Stimulated activated CD4-positive, alpha-beta T cell treated with anti-CD3 and anti-CD28 coated beads, Interleukin-12 subunit alpha, Interleukin-12 subunit beta, amount 100 ng/mL, for 24 hours (primary cell): ENCODE data around the gene TTBK1.

Experiments
- DNase-seq, 2 experiments: peaks; one replicate each; pipeline ENCODE4 v3.0.0-alpha.2; 2020; ENCODE audit warnings: low read depth in 2 of 2

The TTBK1 gene

DNA sequence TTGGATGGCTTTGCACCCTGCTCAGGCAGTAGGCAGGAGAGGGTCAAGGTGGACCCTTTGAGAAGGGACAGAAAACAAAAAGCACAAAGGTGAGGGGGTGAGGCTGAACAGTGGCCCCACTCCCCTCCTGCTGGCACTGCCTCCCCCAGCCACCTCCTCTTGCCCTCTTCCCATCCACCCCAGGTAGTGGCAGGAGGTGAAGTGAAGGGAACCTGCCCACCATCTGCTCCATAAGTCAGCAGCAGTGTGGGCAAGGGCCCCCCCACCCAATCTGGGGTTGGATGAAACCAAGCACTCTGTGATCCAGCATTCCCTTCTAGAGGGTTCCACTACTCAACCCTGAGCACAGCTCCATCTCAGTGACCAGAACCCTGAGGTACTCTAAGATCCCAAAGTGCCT lies 28.7 kb downstream of the TTBK1 start:
- no peak for DNase-seq

GRCh38 chr6:43273707-43274106 lies 30.4 kb downstream of the TTBK1 start:
- no peak for DNase-seq

DNA sequence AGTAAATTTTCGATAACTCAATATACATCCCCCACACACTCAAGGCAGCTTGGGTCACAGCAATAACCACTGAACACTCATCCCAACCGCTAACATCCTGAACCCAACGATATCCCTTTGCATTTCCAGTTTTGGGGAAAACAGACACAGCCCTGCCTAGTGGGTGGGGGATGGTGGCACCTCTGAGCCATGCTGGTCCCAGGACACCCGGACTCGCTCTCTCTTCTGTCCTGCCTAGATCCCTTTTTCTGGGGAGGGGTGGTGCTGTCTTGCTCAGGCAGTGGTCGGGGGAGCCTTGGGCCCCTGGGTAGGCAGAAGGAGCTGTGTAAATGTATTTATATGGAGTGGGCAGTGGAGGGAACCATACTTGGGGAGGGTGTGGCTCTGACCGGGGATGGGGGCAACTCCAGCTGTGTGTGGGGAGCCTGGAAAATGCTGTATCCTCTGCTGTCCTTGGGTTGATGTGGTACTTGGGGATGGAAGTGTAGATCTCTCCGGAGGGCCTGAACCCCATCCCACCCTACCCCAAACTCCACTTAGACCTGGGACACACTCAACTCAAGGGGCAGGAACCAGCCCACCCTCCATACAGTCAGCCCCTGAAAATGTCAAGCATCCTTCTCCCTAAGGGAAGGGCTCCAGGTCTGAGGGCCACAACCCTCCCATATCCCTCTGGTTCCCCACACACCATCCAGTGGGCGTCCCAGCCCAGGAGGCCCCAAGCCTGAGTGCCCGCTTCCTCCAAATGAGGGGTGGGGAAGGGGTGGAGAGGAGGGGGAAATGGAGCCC lies 31.0 kb downstream of the TTBK1 start:
- no peak for DNase-seq

DNA sequence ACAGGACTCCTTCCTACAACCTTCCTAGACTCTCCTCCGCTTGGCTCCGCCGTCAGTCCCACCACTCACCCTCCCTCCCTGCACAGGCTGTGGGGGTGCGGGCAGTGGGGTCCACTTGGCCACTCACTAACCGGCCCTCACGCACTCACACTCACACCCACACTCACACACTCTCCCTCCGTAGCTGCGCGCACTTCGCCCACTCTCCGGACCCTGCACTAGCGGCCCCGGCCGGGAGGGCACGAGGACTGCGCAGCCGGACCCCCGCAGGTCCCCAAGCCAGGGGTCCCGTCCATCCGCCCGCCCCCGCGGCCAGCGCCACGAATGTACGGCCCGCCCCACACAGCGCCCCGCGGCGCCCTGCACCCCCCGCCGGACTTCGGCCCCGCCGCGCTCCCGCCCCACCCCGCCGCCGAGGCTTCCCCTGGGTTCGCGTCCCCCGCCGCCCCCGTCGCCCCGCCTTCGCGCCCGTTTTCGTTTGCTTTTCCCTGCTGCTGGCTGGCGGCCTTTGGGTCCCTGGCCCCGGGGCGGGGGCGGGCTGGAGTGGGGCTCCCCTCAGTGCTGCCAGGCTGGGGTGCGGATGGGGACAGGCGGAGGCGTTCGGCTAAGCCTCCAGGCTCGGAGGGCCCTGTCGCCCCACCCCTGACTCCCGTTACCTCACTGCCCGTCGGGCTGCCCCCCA lies 31.8 kb downstream of the TTBK1 start:
- DNase-seq = peak in 1 of 2 experiments; percentile 25

- DNase-seq = peak in 1 of 2 experiments; percentile 12
Measured at GRCh38 chr6:43275801-43276576, 32.7 kb downstream of the TTBK1 start.

DNA sequence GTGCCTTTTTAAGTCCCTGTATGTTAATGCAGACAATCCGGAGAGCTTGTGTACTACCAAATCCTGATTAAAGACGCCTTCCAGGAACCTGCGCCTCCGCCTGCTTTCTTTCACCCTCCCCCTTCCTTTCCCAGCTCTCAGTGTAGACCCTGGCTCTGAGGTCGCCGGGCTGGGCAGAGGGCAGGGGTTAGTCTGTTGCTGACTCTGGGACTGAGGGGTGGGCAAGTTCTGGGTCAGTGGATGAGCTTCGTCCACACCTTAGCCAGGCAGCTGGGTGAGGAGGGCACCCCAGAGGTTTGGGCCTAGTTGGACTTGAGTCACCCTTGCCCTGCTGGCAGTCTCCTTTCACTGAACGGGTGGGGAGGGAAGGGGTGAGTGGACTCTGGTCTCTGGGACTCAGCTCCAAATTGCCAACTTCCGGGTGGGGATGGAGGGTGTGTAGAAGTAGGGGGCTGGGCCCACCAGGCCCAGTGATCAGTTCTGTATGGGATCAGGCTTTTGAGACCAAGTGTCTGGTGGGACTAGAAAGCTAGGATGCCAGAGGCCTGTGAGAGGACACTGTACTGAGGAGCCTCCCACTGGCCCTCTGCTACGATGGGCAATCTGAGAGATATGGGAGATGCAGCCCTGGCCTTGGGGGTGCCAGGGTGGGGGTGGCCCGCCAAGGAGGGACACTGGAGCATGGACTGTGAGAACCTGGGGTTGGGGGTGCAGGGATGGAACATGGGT lies 33.5 kb downstream of the TTBK1 start:
- DNase-seq = no peak

GRCh38 chr6:43277306-43277642 lies 34.0 kb downstream of the TTBK1 start:
- no peak for DNase-seq

DNA sequence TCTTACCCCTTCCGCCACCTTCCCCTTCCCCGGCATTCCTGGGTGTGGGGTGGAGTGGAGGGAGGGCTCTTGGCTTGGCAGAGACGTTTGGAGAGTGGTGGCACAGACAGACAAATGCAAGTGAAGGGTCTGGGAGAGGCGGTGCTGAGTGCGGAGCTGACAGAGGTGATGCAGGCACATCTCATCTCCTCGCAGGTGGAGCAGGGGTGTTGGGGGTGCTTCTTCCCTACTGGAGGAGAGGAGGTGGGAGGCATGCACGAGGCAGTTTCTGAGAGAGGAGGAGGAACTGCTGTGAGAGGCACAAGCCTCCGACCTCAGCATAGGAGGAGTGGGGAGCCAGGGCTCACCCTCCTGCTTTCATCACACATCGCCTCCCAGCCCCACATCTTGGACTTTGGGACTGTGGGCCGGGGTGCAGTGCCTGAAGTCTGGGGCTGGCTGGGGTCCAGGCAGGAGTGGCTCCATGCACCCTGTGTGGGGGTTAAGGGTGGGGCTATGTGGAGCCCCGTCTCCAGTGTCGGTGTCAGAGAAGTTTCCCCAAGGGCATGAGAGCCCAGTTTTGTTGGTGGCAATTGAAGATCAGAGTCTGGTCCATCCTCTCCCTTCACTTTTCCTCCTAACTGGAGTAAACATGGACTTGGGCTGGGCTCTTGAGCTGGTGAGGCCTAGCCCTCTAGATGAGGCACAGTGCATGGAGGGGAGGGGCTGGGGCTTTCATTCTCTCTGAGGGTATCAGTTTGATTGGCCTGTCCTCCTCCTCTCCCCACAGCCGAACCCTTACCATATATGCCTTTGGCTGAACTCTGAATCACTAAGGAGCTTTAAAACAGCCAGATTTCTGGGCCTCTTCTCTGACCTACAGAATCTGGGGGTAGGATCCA lies 34.6 kb downstream of the TTBK1 start:
- DNase-seq = no peak

DNA sequence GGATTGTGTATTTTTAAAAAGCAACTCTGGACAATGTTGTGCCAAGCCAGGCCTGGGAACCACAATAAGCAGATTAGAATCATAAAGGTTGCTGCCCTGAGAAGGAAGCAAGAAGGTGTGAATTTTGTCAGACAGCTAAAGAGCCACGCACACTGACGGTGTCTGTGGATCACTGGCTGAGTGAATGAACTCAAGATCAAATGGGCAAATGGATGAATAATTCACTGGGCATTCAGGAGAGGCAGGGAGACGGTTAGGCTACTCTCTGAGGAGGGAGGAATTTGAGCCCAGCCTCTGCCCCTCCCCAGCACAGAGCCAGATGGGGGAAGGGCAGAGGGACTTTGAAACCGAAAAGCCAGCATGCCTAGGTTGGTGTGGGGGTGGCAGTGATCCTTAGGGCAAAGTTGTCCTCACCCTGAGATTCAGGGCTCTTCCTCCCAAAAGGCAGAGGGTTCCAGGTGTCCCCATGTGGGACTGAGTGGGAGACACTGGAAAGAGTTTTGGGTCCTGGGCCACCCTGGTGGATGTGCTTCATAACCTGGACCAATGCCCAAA lies 35.3 kb downstream of the TTBK1 start:
- DNase-seq = no peak

DNA sequence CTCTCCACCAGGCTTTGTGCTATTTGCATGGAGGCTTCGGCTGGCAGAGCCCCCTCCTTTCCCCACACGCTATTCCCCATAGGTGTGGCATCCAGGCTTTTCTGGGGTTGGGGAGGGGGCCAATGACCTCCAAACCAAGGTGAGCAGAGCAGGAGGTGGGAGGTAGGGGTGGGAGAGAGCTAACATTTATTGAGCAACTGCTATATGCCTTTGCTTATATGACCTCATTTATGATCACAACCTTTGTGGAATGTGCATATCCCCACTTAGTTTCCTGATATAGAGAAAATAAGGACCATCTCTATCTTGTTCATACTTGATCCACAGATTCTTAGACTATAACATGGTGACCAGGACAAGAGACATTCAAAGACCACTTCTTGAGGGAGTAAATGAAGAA lies 37.0 kb downstream of the TTBK1 start:
- DNase-seq = no peak

GRCh38 chr6:43282060-43282459 lies 38.8 kb downstream of the TTBK1 start:
- no peak for DNase-seq

- DNase-seq = no peak
Measured at GRCh38 chr6:43282636-43283513, 39.6 kb downstream of the TTBK1 start.

GRCh38 chr6:43283514-43283901 lies 40.2 kb downstream of the TTBK1 start:
- no peak for DNase-seq

DNA sequence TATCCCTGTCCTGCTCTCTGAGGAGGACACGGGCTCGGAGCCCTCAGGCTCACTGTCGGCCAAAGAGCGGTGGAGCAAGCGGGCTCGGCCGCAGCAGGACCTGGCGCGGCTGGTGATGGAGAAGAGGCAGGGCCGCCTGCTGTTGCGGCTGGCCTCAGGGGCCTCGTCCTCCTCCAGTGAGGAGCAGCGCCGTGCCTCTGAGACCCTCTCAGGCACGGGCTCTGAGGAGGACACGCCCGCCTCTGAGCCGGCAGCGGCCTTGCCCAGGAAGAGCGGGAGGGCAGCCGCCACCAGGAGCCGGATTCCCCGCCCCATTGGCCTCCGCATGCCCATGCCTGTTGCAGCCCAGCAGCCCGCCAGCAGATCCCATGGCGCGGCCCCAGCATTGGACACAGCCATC lies 40.6 kb downstream of the TTBK1 start:
- DNase-seq = no peak

GRCh38 chr6:43284991-43285781 lies 41.9 kb downstream of the TTBK1 start:
- DNase-seq = no peak

DNA sequence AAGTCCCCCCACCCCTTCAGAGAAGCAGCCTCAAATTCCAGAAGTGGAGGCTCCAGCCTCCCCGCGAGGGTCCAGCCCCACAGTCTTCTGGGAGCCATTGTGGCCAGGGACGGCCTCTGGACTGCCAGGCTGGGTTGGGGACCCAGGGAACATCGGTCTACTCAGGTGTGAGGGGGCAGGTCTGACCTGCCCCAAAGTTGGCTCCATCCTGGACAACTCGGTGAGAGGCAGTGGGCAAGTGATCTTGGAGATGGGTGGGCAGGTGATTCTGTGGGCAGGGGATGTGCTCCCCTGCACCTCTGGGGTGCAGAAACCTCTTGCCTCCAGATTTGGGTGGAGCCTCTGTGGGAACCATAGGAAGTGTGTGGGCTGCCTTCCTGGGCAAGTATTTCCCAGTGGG lies 42.6 kb downstream of the TTBK1 start:
- no peak for DNase-seq

DNA sequence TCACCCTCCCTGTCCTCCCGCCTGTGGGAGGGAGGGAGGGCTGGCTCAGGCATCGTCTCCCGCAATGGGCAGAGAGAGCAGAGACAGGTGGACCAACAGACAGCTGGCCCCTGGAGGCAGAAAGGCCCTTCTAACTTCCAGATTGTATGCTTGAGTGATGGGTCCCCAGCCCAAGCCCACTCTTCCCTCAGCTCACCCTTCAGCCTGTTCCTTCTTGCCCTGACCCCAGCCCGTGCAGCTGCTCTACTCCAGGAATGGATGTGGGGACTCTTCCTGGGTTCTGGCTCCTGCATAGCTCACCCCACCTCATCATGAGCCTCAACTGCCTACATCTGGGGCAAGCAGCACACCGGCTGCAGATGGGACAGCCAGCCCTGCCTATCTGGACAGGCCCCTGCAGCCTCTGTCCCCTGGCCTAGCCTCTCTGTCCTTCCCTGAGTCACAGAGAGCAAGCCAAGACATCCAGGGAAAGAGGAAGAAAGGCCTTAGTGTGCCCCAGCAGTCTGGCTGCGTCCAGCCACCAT lies 43.2 kb downstream of the TTBK1 start:
- DNase-seq = no peak

GRCh38 chr6:43286980-43287716 lies 43.9 kb downstream of the TTBK1 start:
- no peak for DNase-seq
